GM21528 (cell line): ENCODE data around the gene ZNF554.
A peak's percentile ranks its signal among the peaks of the same experiment; 100 is the strongest.
"Not testable (repeated sequence)": the region's sequence is repeated elsewhere in the genome, so short reads cannot be mapped to it uniquely, and the experiment has no call there.

ENCODE experiments used
- ATAC-seq: cut with Tn5 transposase; IDR thresholded peaks from one replicate; pipeline ENCODE4 v1.9.1; 2021; ENCODE audit warnings: mild to moderate bottlenecking, moderate library complexity; ENCODE audit not compliant: unreplicated experiment, low FRiP score

ZNF554 gene

GRCh38 chr19:2806736-2807378 lies 12.8 kb upstream of the ZNF554 start:
- ATAC-seq, result no peak

GRCh38 chr19:2807379-2808128 lies 12.1 kb upstream of the ZNF554 start:
- no peak for ATAC-seq

GRCh38 chr19:2808129-2808941 lies 11.3 kb upstream of the ZNF554 start:
- ATAC-seq, result no peak

GRCh38 chr19:2809387-2810140 lies 10.1 kb upstream of the ZNF554 start:
- no peak for ATAC-seq

GRCh38 chr19:2810141-2811091 lies 9.3 kb upstream of the ZNF554 start:
- no peak for ATAC-seq

- no peak for ATAC-seq
Observed at GRCh38 chr19:2811221-2811722, 8.4 kb upstream of the ZNF554 start.

GRCh38 chr19:2811735-2812413 lies 7.8 kb upstream of the ZNF554 start:
- no peak for ATAC-seq

- no peak for ATAC-seq
Observed at GRCh38 chr19:2812414-2813234, 7.0 kb upstream of the ZNF554 start.

- ATAC-seq, result no peak
Observed at GRCh38 chr19:2813235-2814160, 6.2 kb upstream of the ZNF554 start.

- ATAC-seq, result no peak
Observed at GRCh38 chr19:2814426-2814825, 5.2 kb upstream of the ZNF554 start.

- no peak for ATAC-seq
Observed at GRCh38 chr19:2815191-2815614, 4.5 kb upstream of the ZNF554 start.

- no peak for ATAC-seq
Observed at GRCh38 chr19:2815923-2816322, 3.7 kb upstream of the ZNF554 start.

- ATAC-seq, result no peak
Observed at GRCh38 chr19:2816641-2817040, 3.0 kb upstream of the ZNF554 start.

- ATAC-seq, result not testable (repeated sequence)
Observed at GRCh38 chr19:2817237-2817829, 2.3 kb upstream of the ZNF554 start.

GRCh38 chr19:2820112-2820702 lies 539 bp downstream of the ZNF554 start:
- ATAC-seq, result peak; percentile 34

GRCh38 chr19:2822846-2823245 lies 3.2 kb downstream of the ZNF554 start:
- no peak for ATAC-seq
